Measurements from ENCODE around the gene PAX9.
"Not testable (repeated sequence)": the region's sequence is repeated elsewhere in the genome, so short reads cannot be mapped to it uniquely, and the experiment has no call there.

PAX9 gene

DNA sequence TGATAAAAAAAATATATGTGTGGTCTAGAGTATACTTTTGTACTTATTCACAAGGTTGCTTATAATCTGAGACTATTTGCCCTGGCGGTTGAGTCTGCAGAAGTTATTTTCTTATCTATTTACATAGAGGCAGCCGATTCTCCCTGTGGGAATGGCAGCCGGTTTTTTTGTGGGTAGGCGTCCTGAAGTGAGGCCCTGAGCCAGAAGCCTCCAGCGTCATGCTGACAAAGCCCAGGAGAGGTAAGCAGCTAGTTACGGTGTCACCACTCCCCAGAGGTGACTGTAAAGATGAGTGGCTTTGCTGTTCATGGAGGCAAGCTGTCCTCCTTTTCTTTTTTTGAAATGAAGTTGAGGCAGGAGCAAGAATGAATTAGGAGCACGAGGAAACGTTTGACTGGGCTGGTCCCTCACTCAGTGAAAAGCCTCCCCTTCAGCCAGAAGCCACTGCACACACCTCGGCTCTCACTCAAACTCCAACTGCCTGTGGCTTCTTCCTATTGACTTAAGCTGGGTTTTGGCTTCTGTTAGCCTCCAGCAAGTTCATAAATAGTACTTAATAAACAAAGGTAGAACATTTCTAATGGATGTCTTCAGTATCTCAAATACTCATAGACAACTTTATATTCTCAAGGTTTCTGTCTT is 21.5 kb downstream of the PAX9 start:
- no peak overlapping the region for H2BK5ac ChIP-seq (ENCODE audit: low read length)
- H3K27ac ChIP-seq (replicated peaks; ENCODE audit: low read length) = no peak overlapping the region
- no peak overlapping the region for H2AK5ac ChIP-seq (ENCODE audit: low read depth, low read length)
- H3K4me1 ChIP-seq (ENCODE audit: control insufficient read depth in 2 of 2, insufficient read depth in 1 of 2, low read depth in 1 of 2, low read length in 2 of 2) = no peaks in the 10 kb centered on the region
- H2BK120ac ChIP-seq (ENCODE audit: low read depth, low read length) = no peak overlapping the region
- WGBS, 2 donors (ENCODE audit: extremely low coverage in 2 of 2, insufficient read length in 2 of 2, insufficient replicate concordance in 1 of 2) = no CpG with 5 or more reads among the region's 9 CpGs
- H3K9ac ChIP-seq (ENCODE audit: low read depth, low read length, poor library complexity) = no peak overlapping the region
- no peak overlapping the region for H3K4me3 ChIP-seq (ENCODE audit: low read length in 2 of 2)
- H4K8ac ChIP-seq (ENCODE audit: low read depth, low read length) = no peak overlapping the region
- no peak overlapping the region for H3K18ac ChIP-seq (ENCODE audit: low read length)
- H2AFZ ChIP-seq (ENCODE audit: low read length) = no peak overlapping the region
- DNase-seq (ENCODE audit: low spot score) = no peak
- H3K36me3 ChIP-seq (replicated peaks in 1 of 2; ENCODE audit: control insufficient read depth in 2 of 2, insufficient read depth in 2 of 2, low read length in 2 of 2) = no peaks in the 10 kb centered on the region
- no peaks in the 10 kb centered on the region for H3K27me3 ChIP-seq (ENCODE audit: control insufficient read depth in 3 of 3, insufficient read depth in 3 of 3, low read depth in 1 of 3, low read length in 3 of 3)
- no peak overlapping the region for H3K4ac ChIP-seq (ENCODE audit: low read length)
- no peak overlapping the region for H4K91ac ChIP-seq (ENCODE audit: low read depth, low read length, poor library complexity)
- no peak overlapping the region for H2BK12ac ChIP-seq (ENCODE audit: low read length)
- H2BK15ac ChIP-seq (ENCODE audit: low read length) = no peak overlapping the region
- H3K23ac ChIP-seq (ENCODE audit: low read depth, low read length, poor library complexity) = no peak overlapping the region
- no peaks in the 10 kb centered on the region for H3K9me3 ChIP-seq (replicated peaks in 1 of 2; ENCODE audit: control insufficient read depth in 2 of 2, insufficient read depth in 1 of 2, low read depth in 1 of 2, low read length in 2 of 2)
- H3K79me1 ChIP-seq (ENCODE audit: low read depth, low read length) = no peaks in the 10 kb centered on the region
- H3K14ac ChIP-seq (ENCODE audit: low read length) = no peak overlapping the region
- H3K4me2 ChIP-seq (ENCODE audit: insufficient read depth, low read length, poor library complexity, severe bottlenecking) = no peak overlapping the region

DNA sequence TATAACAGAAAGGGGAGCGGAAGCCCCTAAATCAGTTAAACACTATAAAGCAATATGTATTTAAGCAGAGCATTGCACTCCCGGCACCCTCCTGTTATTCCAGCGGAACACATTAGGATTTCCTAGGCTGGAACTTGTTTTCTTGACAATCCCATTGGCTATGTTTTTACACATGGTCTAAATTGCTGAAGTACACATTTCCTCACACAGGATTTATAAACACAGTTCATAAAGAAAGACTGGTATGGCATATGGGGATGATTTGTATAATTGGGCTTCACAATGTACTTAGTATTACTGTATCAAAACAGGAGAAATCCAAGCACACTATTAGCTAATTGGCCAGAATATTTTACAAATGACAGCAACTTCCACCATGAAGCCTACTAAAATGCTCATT is 23.3 kb downstream of the PAX9 start:
- Histone ChIP-seq H3K36me3 (replicated peaks in 1 of 2; ENCODE audit: control insufficient read depth in 2 of 2, insufficient read depth in 2 of 2, low read length in 2 of 2) (no peaks in the 10 kb centered on the region), H3K9ac (ENCODE audit: low read depth, low read length, poor library complexity) (no peak overlapping the region), H3K4me2 (ENCODE audit: insufficient read depth, low read length, poor library complexity, severe bottlenecking) (no peak overlapping the region), H4K8ac (ENCODE audit: low read depth, low read length) (no peak overlapping the region), H2BK5ac (ENCODE audit: low read length) (no peak overlapping the region), H3K79me1 (ENCODE audit: low read depth, low read length) (no peaks in the 10 kb centered on the region), H3K14ac (ENCODE audit: low read length) (no peak overlapping the region), H3K4me3 (ENCODE audit: low read length in 2 of 2) (no peak overlapping the region), H3K4me1 (ENCODE audit: control insufficient read depth in 2 of 2, insufficient read depth in 1 of 2, low read depth in 1 of 2, low read length in 2 of 2) (no peaks in the 10 kb centered on the region), H2AFZ (ENCODE audit: low read length) (no peak overlapping the region), H2BK15ac (ENCODE audit: low read length) (no peak overlapping the region), H4K91ac (ENCODE audit: low read depth, low read length, poor library complexity) (no peak overlapping the region), H3K18ac (ENCODE audit: low read length) (no peak overlapping the region), H3K27ac (replicated peaks; ENCODE audit: low read length) (no peak overlapping the region), H3K9me3 (replicated peaks in 1 of 2; ENCODE audit: control insufficient read depth in 2 of 2, insufficient read depth in 1 of 2, low read depth in 1 of 2, low read length in 2 of 2) (no peaks in the 10 kb centered on the region), H2AK5ac (ENCODE audit: low read depth, low read length) (no peak overlapping the region), H2BK120ac (ENCODE audit: low read depth, low read length) (no peak overlapping the region), H3K23ac (ENCODE audit: low read depth, low read length, poor library complexity) (no peak overlapping the region), H3K4ac (ENCODE audit: low read length) (no peak overlapping the region), H2BK12ac (ENCODE audit: low read length) (no peak overlapping the region), H3K27me3 (ENCODE audit: control insufficient read depth in 3 of 3, insufficient read depth in 3 of 3, low read depth in 1 of 3, low read length in 3 of 3) (no peaks in the 10 kb centered on the region)
- WGBS, 2 donors (ENCODE audit: extremely low coverage in 2 of 2, insufficient read length in 2 of 2, insufficient replicate concordance in 1 of 2) = no CpG with 5 or more reads among the region's 3 CpGs
- DNase-seq (ENCODE audit: low spot score) = no peak

DNA sequence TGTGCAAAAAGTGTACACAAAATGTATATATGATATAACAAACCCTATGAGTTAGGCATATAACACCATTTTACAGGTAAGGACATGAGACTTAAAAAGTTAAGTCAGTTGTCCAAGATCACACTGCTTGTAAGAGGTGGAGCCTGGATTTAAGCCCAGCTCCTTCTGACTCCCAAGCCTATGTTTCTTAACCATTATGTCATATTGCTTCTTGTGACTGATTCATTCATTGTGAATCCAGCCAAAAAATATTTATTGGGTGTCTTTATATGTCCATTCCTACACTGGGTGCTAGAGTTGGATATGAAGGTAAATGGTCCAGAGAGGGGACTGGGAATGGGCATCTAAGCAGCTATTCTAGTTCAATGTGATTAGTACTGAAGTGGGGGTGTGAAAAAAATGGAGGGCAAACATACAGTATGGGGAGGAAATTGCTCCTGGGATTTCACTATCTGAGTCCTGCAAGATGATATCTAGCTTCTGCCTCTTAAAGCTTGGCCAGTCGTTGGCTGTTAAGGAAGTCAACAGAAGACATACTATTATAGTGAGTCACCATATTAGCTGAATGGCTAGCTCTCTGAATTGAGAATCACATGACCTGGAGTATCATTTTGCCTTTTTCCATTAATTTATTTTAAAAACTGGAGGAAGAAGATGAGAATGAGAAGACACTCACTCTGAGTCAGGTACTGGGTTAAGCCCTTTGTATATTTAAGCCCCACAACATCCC is 28.8 kb downstream of the PAX9 start:
- H2BK12ac ChIP-seq (ENCODE audit: low read length) = no peak overlapping the region
- peaks cover 0 to 3% of the 10 kb centered on the region in 2 donors for H3K4me1 ChIP-seq (ENCODE audit: control insufficient read depth in 2 of 2, insufficient read depth in 1 of 2, low read depth in 1 of 2, low read length in 2 of 2)
- H3K27me3 ChIP-seq (ENCODE audit: control insufficient read depth in 3 of 3, insufficient read depth in 3 of 3, low read depth in 1 of 3, low read length in 3 of 3) = no peaks in the 10 kb centered on the region
- DNase-seq (ENCODE audit: low spot score) = no peak
- H3K36me3 ChIP-seq (replicated peaks in 1 of 2; ENCODE audit: control insufficient read depth in 2 of 2, insufficient read depth in 2 of 2, low read length in 2 of 2) = no peaks in the 10 kb centered on the region
- no peak overlapping the region for H4K91ac ChIP-seq (ENCODE audit: low read depth, low read length, poor library complexity)
- no peak overlapping the region for H2BK120ac ChIP-seq (ENCODE audit: low read depth, low read length)
- H2AK5ac ChIP-seq (ENCODE audit: low read depth, low read length) = no peak overlapping the region
- H3K18ac ChIP-seq (ENCODE audit: low read length) = no peak overlapping the region
- H3K79me1 ChIP-seq (ENCODE audit: low read depth, low read length) = no peaks in the 10 kb centered on the region
- H2AFZ ChIP-seq (ENCODE audit: low read length) = no peak overlapping the region
- WGBS, 2 donors (ENCODE audit: extremely low coverage in 2 of 2, insufficient read length in 2 of 2, insufficient replicate concordance in 1 of 2) = no CpG with 5 or more reads among the region's 1 CpG
- no peak overlapping the region for H3K9ac ChIP-seq (ENCODE audit: low read depth, low read length, poor library complexity)
- H3K4me2 ChIP-seq (ENCODE audit: insufficient read depth, low read length, poor library complexity, severe bottlenecking) = no peak overlapping the region
- H3K4ac ChIP-seq (ENCODE audit: low read length) = no peak overlapping the region
- no peak overlapping the region for H2BK15ac ChIP-seq (ENCODE audit: low read length)
- H3K9me3 ChIP-seq (replicated peaks in 1 of 2; ENCODE audit: control insufficient read depth in 2 of 2, insufficient read depth in 1 of 2, low read depth in 1 of 2, low read length in 2 of 2) = no peaks in the 10 kb centered on the region
- no peak overlapping the region for H3K4me3 ChIP-seq (ENCODE audit: low read length in 2 of 2)
- H3K23ac ChIP-seq (ENCODE audit: low read depth, low read length, poor library complexity) = no peak overlapping the region
- no peak overlapping the region for H3K14ac ChIP-seq (ENCODE audit: low read length)
- H4K8ac ChIP-seq (ENCODE audit: low read depth, low read length) = no peak overlapping the region
- no peak overlapping the region for H3K27ac ChIP-seq (replicated peaks; ENCODE audit: low read length)
- H2BK5ac ChIP-seq (ENCODE audit: low read length) = no peak overlapping the region

DNA sequence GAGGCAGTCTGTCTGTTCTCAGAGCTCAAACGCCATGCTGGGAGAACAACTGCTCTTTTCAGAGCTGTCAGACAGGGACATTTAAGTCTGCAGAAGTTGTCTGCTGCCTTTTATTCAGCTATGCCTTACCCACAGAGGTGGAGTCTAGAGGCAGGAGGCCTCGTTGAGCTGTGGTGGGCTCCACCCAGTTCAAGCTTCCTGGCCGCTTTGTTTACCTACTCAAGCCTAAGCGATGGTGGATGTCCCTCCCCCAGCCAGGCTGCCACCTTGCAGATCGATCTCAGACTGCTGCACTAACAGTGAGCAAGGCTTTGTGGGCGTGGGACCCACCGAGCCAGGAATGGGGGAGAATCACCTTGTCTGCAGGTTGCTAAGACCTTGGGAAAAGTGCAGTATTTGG is 37.8 kb downstream of the PAX9 start:
- not testable (repeated sequence) for H3K36me3 ChIP-seq (replicated peaks in 1 of 2; ENCODE audit: control insufficient read depth in 2 of 2, insufficient read depth in 2 of 2, low read length in 2 of 2); H2AK5ac ChIP-seq (ENCODE audit: low read depth, low read length); H3K9me3 ChIP-seq (replicated peaks in 1 of 2; ENCODE audit: control insufficient read depth in 2 of 2, insufficient read depth in 1 of 2, low read depth in 1 of 2, low read length in 2 of 2); DNase-seq (ENCODE audit: low spot score); H3K27me3 ChIP-seq (ENCODE audit: control insufficient read depth in 3 of 3, insufficient read depth in 3 of 3, low read depth in 1 of 3, low read length in 3 of 3); H2BK120ac ChIP-seq (ENCODE audit: low read depth, low read length); H3K4me2 ChIP-seq (ENCODE audit: insufficient read depth, low read length, poor library complexity, severe bottlenecking); H3K9ac ChIP-seq (ENCODE audit: low read depth, low read length, poor library complexity); H3K23ac ChIP-seq (ENCODE audit: low read depth, low read length, poor library complexity); H3K79me1 ChIP-seq (ENCODE audit: low read depth, low read length); H2BK5ac ChIP-seq (ENCODE audit: low read length); H2AFZ ChIP-seq (ENCODE audit: low read length); H4K8ac ChIP-seq (ENCODE audit: low read depth, low read length); H2BK15ac ChIP-seq (ENCODE audit: low read length); H2BK12ac ChIP-seq (ENCODE audit: low read length); H3K4ac ChIP-seq (ENCODE audit: low read length); H3K14ac ChIP-seq (ENCODE audit: low read length); H3K4me3 ChIP-seq (ENCODE audit: low read length in 2 of 2); H3K27ac ChIP-seq (replicated peaks; ENCODE audit: low read length); H3K4me1 ChIP-seq (ENCODE audit: control insufficient read depth in 2 of 2, insufficient read depth in 1 of 2, low read depth in 1 of 2, low read length in 2 of 2)
- no CpG with 5 or more reads among the region's 7 CpGs for WGBS, 2 donors (ENCODE audit: extremely low coverage in 2 of 2, insufficient read length in 2 of 2, insufficient replicate concordance in 1 of 2)
- Histone ChIP-seq H4K91ac (ENCODE audit: low read depth, low read length, poor library complexity) (peak overlapping the region; percentile 64), H3K18ac (ENCODE audit: low read length) (peak overlapping the region; percentile 8)
